ENCODE data around the gene ZNF574.

GRCh38 chr19:42045575-42045974, 30.4 kb upstream of the ZNF574 start:
- no peak for TF ChIP-seq POLR2A (IDR thresholded peaks at IDR 0.05)
- TF ChIP-seq CTCF (IDR thresholded peaks at IDR 0.05), result no peak

Data from prostate gland (tissue), 2 donors.